Progenitor cell of endocrine pancreas (in vitro differentiated cells): Measurements from ENCODE around the gene CDH4. TPM values are rescaled to one million over a fixed set of nuclear protein-coding genes. Genes with fewer than 3 reads are reported as not detected.

Experiments
- DNase-seq: peaks from one replicate; pipeline ENCODE4 v3.0.0; 2021; ENCODE audit warnings: low spot score; ENCODE audit not compliant: unreplicated experiment
- H3K27ac Mint-ChIP-seq: 2 replicates; pipeline ENCODE4 v1.8.0; 2021; ENCODE audit warnings: mild to moderate bottlenecking, moderate library complexity, mixed read lengths
- H3K27me3 Mint-ChIP-seq: 2 replicates; pipeline ENCODE4 v1.8.0; 2021; ENCODE audit warnings: mixed read lengths
- H3K36me3 Mint-ChIP-seq: 2 replicates; pipeline ENCODE4 v1.8.0; 2022; ENCODE audit warnings: mixed read lengths; ENCODE audit not compliant: insufficient read depth
- H3K4me1 Mint-ChIP-seq: 2 replicates; pipeline ENCODE4 v1.8.0; 2021; ENCODE audit warnings: low read depth, mixed read lengths
- H3K4me3 Mint-ChIP-seq: 2 replicates; pipeline ENCODE4 v1.8.0; 2021; ENCODE audit warnings: low read depth, mild to moderate bottlenecking, moderate library complexity, mixed read lengths
- H3K9me3 Mint-ChIP-seq: 2 replicates; pipeline ENCODE4 v1.8.0; 2021; ENCODE audit warnings: low read depth, mixed read lengths
- CTCF ChIP-seq: fragments of 200-600 bp; sonication (generic); IDR thresholded peaks from one replicate; pipeline ENCODE4 v1.5.0; 2021; ENCODE audit warnings: antibody characterized with exemption, mild to moderate bottlenecking; ENCODE audit not compliant: unreplicated experiment
- total RNA-seq: library from RNA; stranded (reverse); gene quantifications from 2 replicates; pipeline ENCODE4 v1.2.1, GENCODE V29; 2021

Gene CDH4
- total RNA-seq, 1 donor from 2014 or later: 0.43 TPM

- no peaks in the 10 kb centered on the region for H3K9me3 Mint-ChIP-seq
- peaks cover 6% of the 10 kb centered on the region for H3K27me3 Mint-ChIP-seq
- no peak overlapping the region for H3K4me3 Mint-ChIP-seq
- H3K36me3 Mint-ChIP-seq: no peaks in the 10 kb centered on the region
- TF ChIP-seq CTCF: no peak
- no peak for DNase-seq
- H3K27ac Mint-ChIP-seq: no peak overlapping the region
- no peaks in the 10 kb centered on the region for H3K4me1 Mint-ChIP-seq
Measured at GRCh38 chr20:61813791-61814190, 561.7 kb downstream of the CDH4 start.

- Mint-ChIP-seq H3K4me1 (no peaks in the 10 kb centered on the region), H3K9me3 (no peaks in the 10 kb centered on the region), H3K4me3 (no peak overlapping the region), H3K36me3 (no peaks in the 10 kb centered on the region), H3K27me3 (peaks cover 6% of the 10 kb centered on the region), H3K27ac (no peak overlapping the region)
- DNase-seq: no peak
- TF ChIP-seq CTCF: no peak
Measured at GRCh38 chr20:61814244-61814643, 562.2 kb downstream of the CDH4 start.

GRCh38 chr20:61814726-61815125, 562.7 kb downstream of the CDH4 start:
- Mint-ChIP-seq H3K4me1 (no peaks in the 10 kb centered on the region), H3K36me3 (no peaks in the 10 kb centered on the region), H3K4me3 (no peak overlapping the region), H3K27me3 (peaks cover 6% of the 10 kb centered on the region), H3K9me3 (no peaks in the 10 kb centered on the region), H3K27ac (no peak overlapping the region)
- DNase-seq: no peak
- TF ChIP-seq CTCF: no peak

GRCh38 chr20:61815176-61815575, 563.1 kb downstream of the CDH4 start:
- peaks cover 6% of the 10 kb centered on the region for H3K27me3 Mint-ChIP-seq
- no peaks in the 10 kb centered on the region for H3K4me1 Mint-ChIP-seq
- H3K36me3 Mint-ChIP-seq: no peaks in the 10 kb centered on the region
- no peak for TF ChIP-seq CTCF
- no peak for DNase-seq
- H3K27ac Mint-ChIP-seq: no peak overlapping the region
- H3K4me3 Mint-ChIP-seq: no peak overlapping the region
- no peaks in the 10 kb centered on the region for H3K9me3 Mint-ChIP-seq

GRCh38 chr20:61815678-61816077, 563.6 kb downstream of the CDH4 start:
- DNase-seq: no peak
- H3K4me1 Mint-ChIP-seq: no peaks in the 10 kb centered on the region
- H3K27ac Mint-ChIP-seq: no peak overlapping the region
- H3K36me3 Mint-ChIP-seq: no peaks in the 10 kb centered on the region
- peaks cover 5% of the 10 kb centered on the region for H3K27me3 Mint-ChIP-seq
- no peak for TF ChIP-seq CTCF
- no peaks in the 10 kb centered on the region for H3K9me3 Mint-ChIP-seq
- no peak overlapping the region for H3K4me3 Mint-ChIP-seq
